ENCODE measurements around the gene TFIP11. TPM values are rescaled to one million over a fixed set of nuclear protein-coding genes. Genes with fewer than 3 reads are reported as not detected.
"Not testable (repeated sequence)": the region's sequence is repeated elsewhere in the genome, so short reads cannot be mapped to it uniquely, and the experiment has no call there.

Gene TFIP11
- total and polyA plus RNA-seq, 10 donors: 21.5 to 46.3 (median 41.2) TPM

DNA sequence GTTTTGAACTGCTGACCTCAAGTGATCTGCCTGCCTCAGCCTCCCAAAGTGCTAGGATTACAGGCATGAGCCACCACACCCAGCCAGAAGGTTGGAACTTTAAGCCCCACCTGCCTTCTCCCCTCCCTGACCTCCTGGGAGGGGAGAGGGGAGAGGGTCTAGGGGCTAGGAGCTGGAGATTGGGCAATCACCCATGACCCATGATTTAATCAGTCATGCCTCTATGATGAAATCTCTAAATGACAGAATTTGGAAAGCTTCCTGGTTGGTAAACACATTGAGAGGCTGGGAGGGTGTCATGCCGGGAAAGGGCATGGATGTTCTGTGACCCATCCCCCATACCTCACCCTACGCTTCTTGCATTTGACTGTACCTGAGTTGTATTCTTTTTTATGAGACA is 17.1 kb upstream of the TFIP11 start:
- no peak overlapping the region for H3K4me3 ChIP-seq
- TF ChIP-seq POLR2AphosphoS5 (IDR thresholded peaks at IDR 0.05): peak in 1 of 3 donors; percentile 20
- TF ChIP-seq POLR2A (IDR thresholded peaks at IDR 0.05): no peak
- no peak for DNase-seq
- peaks cover 0 to 28% (median 1%) of the 10 kb centered on the region in 6 donors for H3K4me1 ChIP-seq
- intact Hi-C loops (cut with DNase I; ENCODE audit: low total_unique reads): no loop called here
- H3K36me3 ChIP-seq: peaks cover 0 to 100% (median 65%) of the 10 kb centered on the region in 6 donors
- H3K27me3 ChIP-seq (replicated peaks in 1 of 7): no peaks in the 10 kb centered on the region
- no peaks in the 10 kb centered on the region for H3K9me3 ChIP-seq
- 45 to 81% (median 71%) methylated on average over 2 of the region's 2 CpGs for WGBS, 5 donors
- peak overlapping the region in 3 of 8 donors; percentile 71 to 73 (median 72) for H3K27ac ChIP-seq

DNA sequence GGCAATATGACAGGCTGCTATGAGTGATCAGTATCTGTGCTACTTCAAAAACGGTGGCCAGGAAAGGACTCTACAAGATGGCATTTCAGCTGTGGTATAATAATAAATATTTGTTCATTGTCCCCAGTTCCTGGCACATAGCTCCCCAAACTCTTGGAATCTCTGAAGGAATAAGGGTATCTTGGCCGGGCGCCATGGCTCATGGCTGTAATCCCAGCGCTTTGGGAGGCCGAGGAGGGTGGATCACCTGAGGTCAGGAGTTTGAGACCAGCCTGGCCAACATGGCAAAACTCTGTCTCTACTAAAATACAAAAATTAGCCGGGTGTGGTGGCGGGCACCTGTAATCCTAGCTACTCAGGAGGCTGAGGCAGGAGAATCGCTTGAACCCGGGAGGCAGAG is 16.2 kb upstream of the TFIP11 start:
- H3K9me3 ChIP-seq; H3K4me3 ChIP-seq; intact Hi-C loops (cut with DNase I; ENCODE audit: low total_unique reads); H3K27me3 ChIP-seq (replicated peaks in 1 of 7); DNase-seq: not testable (repeated sequence)
- peaks cover 0 to 23% (median 0%) of the 10 kb centered on the region in 6 donors for H3K4me1 ChIP-seq
- peaks cover 0 to 100% (median 66%) of the 10 kb centered on the region in 6 donors for H3K36me3 ChIP-seq
- WGBS, 5 donors: 89 to 95% (median 94%) methylated on average over 9 of the region's 9 CpGs
- peak overlapping the region in 2 of 8 donors; percentile 71 to 72 for H3K27ac ChIP-seq

GRCh38 chr22:26527574-26528465 is 15.5 kb upstream of the TFIP11 start:
- 78 to 88% (median 82%) methylated on average over 15 of the region's 15 CpGs for WGBS, 5 donors
- no peak overlapping the region for H3K4me3 ChIP-seq
- DNase-seq: no peak
- peaks cover 0 to 17% (median 0%) of the 10 kb centered on the region in 6 donors for H3K4me1 ChIP-seq
- peak overlapping the region in 1 of 8 donors; percentile 71 for H3K27ac ChIP-seq
- H3K9me3 ChIP-seq: no peaks in the 10 kb centered on the region
- peaks cover 0 to 100% (median 66%) of the 10 kb centered on the region in 6 donors for H3K36me3 ChIP-seq
- intact Hi-C loops (cut with DNase I; ENCODE audit: low total_unique reads): no loop called here
- TF ChIP-seq CTCF (IDR thresholded peaks at IDR 0.05 in 8 of 11, conservative IDR thresholded peaks at IDR 0.05 in 3 of 11) (no peak), POLR2AphosphoS5 (IDR thresholded peaks at IDR 0.05) (no peak), POLR2A (IDR thresholded peaks at IDR 0.05) (no peak)
- H3K27me3 ChIP-seq (replicated peaks in 1 of 7): no peaks in the 10 kb centered on the region

GRCh38 chr22:26527167-26527566 is 14.9 kb upstream of the TFIP11 start:
- Histone ChIP-seq H3K4me3 (no peak overlapping the region), H3K27me3 (replicated peaks in 1 of 7) (no peaks in the 10 kb centered on the region), H3K4me1 (peaks cover 0 to 10% (median 0%) of the 10 kb centered on the region in 6 donors), H3K36me3 (peaks cover 0 to 100% (median 61%) of the 10 kb centered on the region in 6 donors), H3K27ac (no peak overlapping the region), H3K9me3 (no peaks in the 10 kb centered on the region)
- intact Hi-C loops (cut with DNase I; ENCODE audit: low total_unique reads): no loop called here
- no peak for DNase-seq
- 67 to 83% (median 75%) methylated on average over 3 of the region's 3 CpGs for WGBS, 5 donors
- TF ChIP-seq CTCF (IDR thresholded peaks at IDR 0.05 in 8 of 11, conservative IDR thresholded peaks at IDR 0.05 in 3 of 11) (no peak), POLR2AphosphoS5 (IDR thresholded peaks at IDR 0.05) (no peak), POLR2A (IDR thresholded peaks at IDR 0.05) (no peak)

DNA sequence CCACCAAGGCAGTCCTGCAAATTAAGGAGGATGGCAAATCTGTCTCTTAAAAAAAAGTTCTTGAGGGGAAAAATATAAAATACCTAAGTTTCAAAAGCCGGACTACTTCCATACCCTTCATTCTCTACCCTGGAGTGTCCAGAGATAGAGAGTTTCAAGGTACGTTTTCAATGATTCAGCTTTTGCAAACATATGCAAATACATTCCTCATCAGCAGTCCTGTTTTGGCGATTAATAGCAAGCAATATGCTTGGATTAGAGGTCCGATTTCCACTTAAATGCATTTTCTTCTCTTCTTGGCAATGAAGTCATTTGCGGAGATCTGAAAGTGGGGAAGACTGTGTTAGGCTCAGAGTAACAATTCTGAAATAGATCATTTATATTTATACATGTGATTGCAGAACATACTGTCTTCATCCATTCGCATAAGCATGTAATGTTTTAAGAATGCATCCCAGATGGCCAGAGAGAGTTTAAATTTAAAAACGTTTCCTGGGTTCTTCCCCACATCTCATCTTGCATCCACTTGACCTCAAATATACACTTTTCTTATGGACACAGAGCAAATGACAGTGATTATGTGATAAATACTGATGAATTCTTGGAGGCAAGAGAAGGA is 13.8 kb upstream of the TFIP11 start:
- Histone ChIP-seq H3K36me3 (peaks cover 0 to 92% (median 51%) of the 10 kb centered on the region in 6 donors), H3K27me3 (replicated peaks in 1 of 7) (no peaks in the 10 kb centered on the region), H3K9me3 (no peaks in the 10 kb centered on the region), H3K4me1 (peaks cover 0 to 10% (median 0%) of the 10 kb centered on the region in 6 donors), H3K27ac (no peak overlapping the region), H3K4me3 (no peak overlapping the region)
- no peak for DNase-seq
- WGBS, 5 donors: 91 to 94% (median 92%) methylated on average over 7 of the region's 7 CpGs
- intact Hi-C loops (cut with DNase I; ENCODE audit: low total_unique reads): no loop called here
- TF ChIP-seq POLR2AphosphoS5 (IDR thresholded peaks at IDR 0.05) (no peak), POLR2A (IDR thresholded peaks at IDR 0.05) (no peak), CTCF (IDR thresholded peaks at IDR 0.05 in 8 of 11, conservative IDR thresholded peaks at IDR 0.05 in 3 of 11) (no peak)
